ENCODE data around the gene CLIC3. TPM values are rescaled to one million over a fixed set of nuclear protein-coding genes. Genes with fewer than 3 reads are reported as not detected.

The CLIC3 gene
- total and polyA plus RNA-seq, 10 donors, result 2.9 to 10.7 (median 5.4) TPM

GRCh38 chr9:137022662-137023008 lies 26.3 kb upstream of the CLIC3 start:
- TF ChIP-seq CTCF (IDR thresholded peaks at IDR 0.05 in 8 of 11, conservative IDR thresholded peaks at IDR 0.05 in 3 of 11) (no peak), POLR2A (IDR thresholded peaks at IDR 0.05) (no peak), POLR2AphosphoS5 (IDR thresholded peaks at IDR 0.05) (peak in 1 of 3 donors; percentile 20)
- WGBS, 5 donors, result 81 to 90% (median 84%) methylated on average over 15 to 23 of the region's 23 CpGs
- Histone ChIP-seq H3K4me1 (peaks cover 8 to 62% (median 38%) of the 10 kb centered on the region in 6 donors), H3K27ac (peak overlapping the region in 5 of 8 donors; percentile 31 to 60 (median 43)), H3K27me3 (replicated peaks in 1 of 7) (no peaks in the 10 kb centered on the region), H3K4me3 (no peak overlapping the region), H3K36me3 (peaks cover 0 to 43% (median 7%) of the 10 kb centered on the region in 6 donors), H3K9me3 (no peaks in the 10 kb centered on the region)
- DNase-seq, result no peak
- intact Hi-C loops (cut with DNase I; ENCODE audit: low total_unique reads), result no loop called here

DNA sequence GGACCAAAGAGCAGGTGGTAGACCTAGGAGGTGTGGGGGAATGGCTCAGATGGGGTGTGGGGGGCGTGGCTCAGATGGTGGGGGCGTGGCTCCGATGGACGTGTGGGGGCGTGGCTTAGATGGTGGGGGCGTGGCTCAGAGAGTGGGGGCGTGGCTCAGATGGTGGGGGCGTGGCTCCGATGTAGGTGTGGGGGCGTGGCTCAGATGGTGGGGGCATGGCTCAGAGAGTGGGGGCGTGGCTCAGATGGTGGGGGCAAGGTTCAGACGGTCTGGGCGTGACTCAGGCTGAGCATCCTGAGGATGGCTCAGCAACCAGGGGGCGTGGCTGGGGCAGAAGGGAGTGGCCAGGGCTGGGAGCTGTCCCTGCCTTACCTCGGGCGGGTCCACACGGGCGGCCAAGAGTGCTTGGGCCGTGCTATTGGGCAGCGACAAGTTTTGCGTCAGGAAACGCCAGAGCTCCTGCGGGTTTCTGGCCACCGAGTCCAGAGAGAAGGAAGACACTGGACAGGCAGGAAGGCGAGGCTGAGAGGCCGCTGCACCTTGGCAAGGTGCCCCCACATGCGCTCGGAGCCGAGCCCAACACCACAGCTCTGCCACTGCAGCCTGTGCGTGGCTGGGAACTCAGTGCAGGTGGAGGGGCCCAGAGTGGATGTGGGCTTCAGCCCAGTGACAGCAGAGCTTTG lies 25.8 kb upstream of the CLIC3 start:
- 51 to 75% (median 57%) methylated on average over 21 to 30 of the region's 30 CpGs for WGBS, 5 donors
- TF ChIP-seq CTCF (IDR thresholded peaks at IDR 0.05 in 8 of 11, conservative IDR thresholded peaks at IDR 0.05 in 3 of 11), result no peak
- no peak for TF ChIP-seq POLR2A (IDR thresholded peaks at IDR 0.05)
- TF ChIP-seq POLR2AphosphoS5 (IDR thresholded peaks at IDR 0.05), result no peak
- Histone ChIP-seq H3K36me3 (peaks cover 0 to 48% (median 12%) of the 10 kb centered on the region in 6 donors), H3K4me1 (peaks cover 4 to 57% (median 33%) of the 10 kb centered on the region in 6 donors), H3K4me3 (no peak overlapping the region), H3K27me3 (replicated peaks in 1 of 7) (no peaks in the 10 kb centered on the region), H3K27ac (peak overlapping the region in 3 of 8 donors; percentile 41 to 60 (median 48)), H3K9me3 (no peaks in the 10 kb centered on the region)
- DNase-seq, result peak; percentile 89
- intact Hi-C loops (cut with DNase I; ENCODE audit: low total_unique reads), result no loop called here

- H3K4me3 ChIP-seq, result no peak overlapping the region
- no peak for DNase-seq
- no peaks in the 10 kb centered on the region for H3K27me3 ChIP-seq (replicated peaks in 1 of 7)
- H3K27ac ChIP-seq, result no peak overlapping the region
- TF ChIP-seq POLR2A (IDR thresholded peaks at IDR 0.05) (no peak), CTCF (IDR thresholded peaks at IDR 0.05 in 8 of 11, conservative IDR thresholded peaks at IDR 0.05 in 3 of 11) (no peak), POLR2AphosphoS5 (IDR thresholded peaks at IDR 0.05) (no peak)
- WGBS, 5 donors, result 89 to 96% (median 91%) methylated on average over 6 of the region's 6 CpGs
- no peaks in the 10 kb centered on the region for H3K9me3 ChIP-seq
- H3K4me1 ChIP-seq, result peaks cover 0 to 51% (median 27%) of the 10 kb centered on the region in 6 donors
- H3K36me3 ChIP-seq, result peaks cover 0 to 54% (median 17%) of the 10 kb centered on the region in 6 donors
- intact Hi-C loops (cut with DNase I; ENCODE audit: low total_unique reads), result no loop called here
Measured at GRCh38 chr9:137021568-137021978, 25.2 kb upstream of the CLIC3 start.

DNA sequence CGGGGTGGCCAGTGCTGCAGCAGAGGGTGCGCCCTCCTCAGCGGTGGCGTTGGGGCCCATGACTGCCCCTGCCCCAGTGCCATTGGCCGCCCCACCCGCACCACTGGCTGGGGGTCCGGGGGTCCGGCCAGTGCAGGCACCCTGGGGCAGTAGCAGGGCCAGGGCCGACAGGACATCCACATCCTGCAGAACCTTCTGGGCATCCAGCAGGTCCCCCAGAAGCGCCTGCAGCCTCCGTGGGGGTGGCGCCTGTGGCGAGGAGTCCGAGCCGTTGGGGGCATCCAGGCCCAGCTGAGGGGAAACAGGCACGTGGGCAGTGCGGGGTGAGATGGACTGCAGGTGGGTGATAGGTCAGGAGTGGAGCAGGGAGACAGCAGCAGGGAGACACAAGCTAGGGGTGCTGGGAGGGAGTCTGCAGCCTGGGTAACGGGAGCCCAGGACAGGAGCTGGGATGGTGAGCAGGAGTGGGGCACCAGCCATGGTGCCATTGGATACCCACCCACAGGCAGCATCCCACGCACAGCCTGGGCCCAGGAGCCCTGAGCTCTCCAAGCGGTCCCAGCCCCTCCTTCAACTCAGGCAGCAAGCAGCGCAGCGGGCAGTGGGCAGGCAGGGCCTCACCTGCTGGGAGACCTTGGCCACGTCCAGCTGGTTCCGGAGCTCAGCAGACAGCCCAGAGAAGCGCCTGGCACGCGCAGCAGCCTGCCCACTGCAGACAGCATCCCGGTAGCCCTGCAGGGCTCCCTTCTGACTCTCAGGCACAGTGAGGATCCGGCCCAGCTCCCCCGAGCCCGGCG lies 24.6 kb upstream of the CLIC3 start:
- Histone ChIP-seq H3K4me1 (peaks cover 0 to 45% (median 21%) of the 10 kb centered on the region in 6 donors), H3K27ac (no peak overlapping the region), H3K36me3 (peaks cover 0 to 60% (median 23%) of the 10 kb centered on the region in 6 donors), H3K4me3 (no peak overlapping the region), H3K9me3 (no peaks in the 10 kb centered on the region), H3K27me3 (replicated peaks in 1 of 7) (no peaks in the 10 kb centered on the region)
- DNase-seq, result no peak
- intact Hi-C loops (cut with DNase I; ENCODE audit: low total_unique reads), result no loop called here
- TF ChIP-seq CTCF (IDR thresholded peaks at IDR 0.05 in 8 of 11, conservative IDR thresholded peaks at IDR 0.05 in 3 of 11) (no peak), POLR2AphosphoS5 (IDR thresholded peaks at IDR 0.05) (no peak), POLR2A (IDR thresholded peaks at IDR 0.05) (no peak)
- 89 to 97% (median 95%) methylated on average over 22 to 32 of the region's 32 CpGs for WGBS, 5 donors

Measured in spleen (tissue), 11 donors.